ENCODE measurements around the gene NAIF1. TPM values are rescaled to one million over a fixed set of nuclear protein-coding genes. Genes with fewer than 3 reads are reported as not detected.

The NAIF1 gene
- total RNA-seq, 1 donor from 2014 or later, result 10.8 TPM

DNA sequence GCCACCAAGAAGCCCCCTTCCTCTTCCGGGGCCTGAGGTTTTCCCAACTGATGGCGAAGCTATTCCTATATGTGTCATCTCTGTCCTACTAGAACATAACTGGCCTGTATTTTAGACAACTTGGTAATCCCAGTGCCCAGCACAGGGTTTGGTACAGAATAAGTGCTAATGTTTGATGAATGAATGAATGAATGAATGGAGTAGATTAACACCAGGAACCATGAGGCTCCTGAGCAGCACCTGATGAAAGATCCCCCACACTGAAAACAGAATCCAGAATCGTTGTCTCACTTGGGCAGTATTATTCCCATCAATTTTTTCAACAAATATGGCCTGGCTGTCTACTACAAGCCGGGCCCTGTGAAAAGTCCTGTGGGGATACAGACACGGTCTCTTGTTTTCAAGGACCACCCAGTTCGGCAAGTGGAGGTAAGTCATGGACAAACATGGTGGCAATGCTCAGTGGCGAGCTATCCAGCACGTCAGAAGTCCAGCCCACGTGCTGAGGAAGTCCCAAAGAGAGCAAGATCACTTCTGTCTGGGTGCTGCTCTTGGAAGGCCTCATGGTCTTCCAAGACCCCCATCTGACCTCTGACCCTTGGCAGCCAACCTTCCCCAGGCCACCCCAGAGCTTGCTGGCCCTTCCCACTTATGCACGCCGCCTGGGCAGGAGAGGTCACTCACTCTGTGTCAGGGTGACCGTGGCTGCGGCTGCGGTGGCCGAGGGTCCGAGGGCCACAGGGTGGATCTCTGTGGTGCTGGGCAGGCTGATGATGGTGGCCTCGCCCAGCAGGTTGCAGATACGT lies 1.0 kb downstream of the NAIF1 start:
- no peaks in the 10 kb centered on the region for H3K9me3 Mint-ChIP-seq (ENCODE audit: low read depth)
- H3K27me3 Mint-ChIP-seq, result peaks cover 2% of the 10 kb centered on the region
- peaks cover 7% of the 10 kb centered on the region for H3K36me3 Mint-ChIP-seq (ENCODE audit: insufficient read depth)
- peaks cover 15% of the 10 kb centered on the region for H3K4me1 Mint-ChIP-seq (ENCODE audit: low read depth)
- no peak overlapping the region for H3K4me3 Mint-ChIP-seq (ENCODE audit: low read depth)
- no peak for TF ChIP-seq CTCF (IDR thresholded peaks at IDR 0.05; ENCODE audit: unreplicated experiment)
- H3K27ac Mint-ChIP-seq, result no peak overlapping the region
- no peak for DNase-seq (ENCODE audit: low spot score, unreplicated experiment)

- Mint-ChIP-seq H3K4me3 (ENCODE audit: low read depth) (no peak overlapping the region), H3K4me1 (ENCODE audit: low read depth) (peaks cover 6% of the 10 kb centered on the region), H3K27me3 (no peaks in the 10 kb centered on the region), H3K36me3 (ENCODE audit: insufficient read depth) (peaks cover 7% of the 10 kb centered on the region), H3K9me3 (ENCODE audit: low read depth) (no peaks in the 10 kb centered on the region), H3K27ac (no peak overlapping the region)
- no peak for TF ChIP-seq CTCF (IDR thresholded peaks at IDR 0.05; ENCODE audit: unreplicated experiment)
- DNase-seq (ENCODE audit: low spot score, unreplicated experiment), result no peak
Measured at GRCh38 chr9:128062846-128063831, 4.0 kb downstream of the NAIF1 start.

DNA sequence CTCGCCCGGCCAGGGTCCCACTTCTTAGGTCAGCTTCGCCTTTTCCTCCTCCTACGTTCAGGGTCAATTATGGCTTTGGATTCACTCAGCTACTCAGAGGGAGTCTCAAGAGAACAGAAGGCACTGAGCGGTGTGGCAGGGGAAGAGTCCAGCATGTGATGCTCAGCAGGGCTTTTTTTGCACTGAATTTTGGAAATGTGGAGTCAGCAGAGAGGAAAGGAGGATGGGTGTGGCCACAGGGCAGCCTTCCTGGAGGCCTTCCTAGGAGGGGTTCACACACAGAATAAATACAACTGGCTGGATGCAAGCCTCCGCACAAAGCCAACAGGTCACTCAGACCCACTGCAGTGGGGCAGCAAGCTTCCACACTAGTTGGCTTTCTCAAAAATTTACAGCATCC lies 4.8 kb downstream of the NAIF1 start:
- Mint-ChIP-seq H3K27ac (no peak overlapping the region), H3K4me3 (ENCODE audit: low read depth) (no peak overlapping the region)

GRCh38 chr9:128061275-128061960 lies 5.7 kb downstream of the NAIF1 start:
- Mint-ChIP-seq H3K4me1 (ENCODE audit: low read depth) (peaks cover 9% of the 10 kb centered on the region), H3K9me3 (ENCODE audit: low read depth) (no peaks in the 10 kb centered on the region), H3K27me3 (no peaks in the 10 kb centered on the region), H3K4me3 (ENCODE audit: low read depth) (no peak overlapping the region), H3K27ac (no peak overlapping the region), H3K36me3 (ENCODE audit: insufficient read depth) (peaks cover 7% of the 10 kb centered on the region)
- DNase-seq (ENCODE audit: low spot score, unreplicated experiment), result no peak
- no peak for TF ChIP-seq CTCF (IDR thresholded peaks at IDR 0.05; ENCODE audit: unreplicated experiment)

More for the DNA sequence above, 4.8 kb downstream of the NAIF1 start:
- TF ChIP-seq CTCF (IDR thresholded peaks at IDR 0.05; ENCODE audit: unreplicated experiment), result no peak
- peaks cover 9% of the 10 kb centered on the region for H3K4me1 Mint-ChIP-seq (ENCODE audit: low read depth)
- no peaks in the 10 kb centered on the region for H3K9me3 Mint-ChIP-seq (ENCODE audit: low read depth)
- peaks cover 7% of the 10 kb centered on the region for H3K36me3 Mint-ChIP-seq (ENCODE audit: insufficient read depth)
- no peaks in the 10 kb centered on the region for H3K27me3 Mint-ChIP-seq
- DNase-seq (ENCODE audit: low spot score, unreplicated experiment), result no peak
